K562 (cell line): Measurements from ENCODE around the gene BCCIP.

Source experiments
- ATF3 ChIP-seq, 2 experiments: fragments of 450-650 bp in 1 of 2; sonication (generic) in 1 of 2; formaldehyde crosslinking in 1 of 2; IDR thresholded peaks in 1 of 2; conservative IDR thresholded peaks in 1 of 2; 2 replicates each; pipeline versions ENCODE4 v1.6.1 to v1.8.1; 2016 to 2023; ENCODE audit warnings: mild to moderate bottlenecking in 2 of 2, moderate library complexity in 2 of 2, inconsistent platforms in 1 of 2, missing genetic modification reagents in 1 of 2
- CTCF ChIP-seq, 3 experiments: IDR thresholded peaks in 2 of 3; conservative IDR thresholded peaks in 1 of 3; 2 replicates each; pipeline ENCODE4 v1.5.1; 2011 to 2012; ENCODE audit warnings: low read length in 3 of 3, mild to moderate bottlenecking in 3 of 3, control low read depth in 2 of 3, improper control_type of control experiment in 1 of 3, inconsistent platforms in 1 of 3, low read depth in 1 of 3, mixed read lengths in 1 of 3, moderate library complexity in 1 of 3; ENCODE audit not compliant: insufficient read depth in 2 of 3
- GTF2F1 ChIP-seq: IDR thresholded peaks from 2 replicates; pipeline ENCODE4 v1.6.1; 2011; ENCODE audit warnings: low read depth, low read length, improper control_type of control experiment
- PURB ChIP-seq: sonication (generic); formaldehyde crosslinking; IDR thresholded peaks from 2 replicates; pipeline ENCODE4 v1.9.0; 2021; ENCODE audit warnings: low read depth, mild to moderate bottlenecking, missing genetic modification reagents
- REST ChIP-seq, 2 experiments: fragments of 450-650 bp; formaldehyde crosslinking in 1 of 2; IDR thresholded peaks; 2 replicates each; pipeline versions ENCODE4 v1.4.0 to v1.6.1; 2014 to 2020; ENCODE audit warnings: mild to moderate bottlenecking in 2 of 2, borderline replicate concordance in 1 of 2, low read depth in 1 of 2
- ZNF655 ChIP-seq: fragments of 250-450 bp; sonication (Bioruptor Pico); IDR thresholded peaks from 2 replicates; pipeline ENCODE4 v1.5.0; 2021

GRCh38 chr10:125782054-125782453 is 41.3 kb upstream of the BCCIP start:
- TF ChIP-seq CTCF (IDR thresholded peaks at IDR 0.05 in 2 of 3, conservative IDR thresholded peaks at IDR 0.05 in 1 of 3; ENCODE audit: insufficient read depth in 2 of 3, low read depth in 1 of 3, low read length in 3 of 3) (no peak), GTF2F1 (no peak), PURB (CRISPR knock-in tag) (no peak), REST (IDR thresholded peaks at IDR 0.05; ENCODE audit: borderline replicate concordance) (no peak), REST (CRISPR knock-in tag; IDR thresholded peaks at IDR 0.05; ENCODE audit: low read depth) (no peak), ZNF655 (CRISPR knock-in tag) (no peak), ATF3 (IDR thresholded peaks at IDR 0.05) (no peak), ATF3 (CRISPR knock-in tag; conservative IDR thresholded peaks at IDR 0.05) (no peak)
